ENCODE data around the gene SEM1.
A peak's percentile ranks its signal among the peaks of the same experiment; 100 is the strongest.
"Not testable (repeated sequence)": the region's sequence is repeated elsewhere in the genome, so short reads cannot be mapped to it uniquely, and the experiment has no call there.

SEM1 gene
- 22.6 to 65.4 (median 27.6) reads per million in 3 experiments for total RNA-seq

- DNase-seq: peak; percentile 36
Observed at GRCh38 chr7:96709381-96710228, at the start of gene SEM1. Gene SEM1, minus strand, starts transcription at chr7:96709846. Its CDS starts 83 bp downstream, at chr7:96709763.

DNA sequence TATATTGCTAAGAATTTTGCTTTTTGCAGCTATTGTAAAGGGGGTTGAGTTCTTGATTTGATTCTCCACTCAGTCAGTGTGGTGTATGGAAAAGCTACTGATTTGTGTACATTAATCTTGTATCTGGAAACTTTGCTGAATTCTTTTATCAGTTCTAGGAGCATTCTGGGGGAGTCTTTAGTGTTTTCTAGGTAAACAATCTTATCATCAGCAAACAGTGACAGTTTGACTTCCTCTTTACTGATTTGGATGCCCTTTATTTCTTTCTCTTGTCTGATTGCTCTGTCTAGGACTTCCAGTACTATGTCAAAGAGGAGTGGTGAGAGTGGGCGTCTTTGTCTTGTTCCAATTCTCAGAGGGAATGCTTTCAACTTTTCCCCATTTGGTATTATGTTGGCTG lies 48.2 kb upstream of the SEM1 start:
- not testable (repeated sequence) for DNase-seq

GRCh38 chr7:96747418-96747940 lies 37.8 kb upstream of the SEM1 start:
- no peak for DNase-seq

DNA sequence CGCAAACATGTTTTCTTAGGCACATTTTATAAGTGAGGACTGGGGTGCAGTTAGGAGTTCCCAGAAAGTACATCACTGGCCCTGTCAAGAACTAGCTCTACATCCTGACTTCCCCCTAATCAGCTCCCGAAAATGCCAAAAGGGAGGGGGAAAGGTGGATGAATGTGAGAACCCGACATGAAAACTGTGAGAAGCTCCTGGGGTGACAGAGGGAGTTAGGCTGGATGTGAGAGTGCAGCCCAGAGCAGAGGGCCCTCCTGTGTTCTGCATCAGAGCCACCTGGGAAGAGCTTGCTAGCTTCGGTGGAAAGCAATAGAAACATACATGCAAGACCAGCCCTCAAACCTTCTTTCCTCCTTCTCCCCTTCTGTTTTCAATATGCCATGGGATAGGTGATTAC lies 30.5 kb upstream of the SEM1 start:
- no peak for DNase-seq

DNA sequence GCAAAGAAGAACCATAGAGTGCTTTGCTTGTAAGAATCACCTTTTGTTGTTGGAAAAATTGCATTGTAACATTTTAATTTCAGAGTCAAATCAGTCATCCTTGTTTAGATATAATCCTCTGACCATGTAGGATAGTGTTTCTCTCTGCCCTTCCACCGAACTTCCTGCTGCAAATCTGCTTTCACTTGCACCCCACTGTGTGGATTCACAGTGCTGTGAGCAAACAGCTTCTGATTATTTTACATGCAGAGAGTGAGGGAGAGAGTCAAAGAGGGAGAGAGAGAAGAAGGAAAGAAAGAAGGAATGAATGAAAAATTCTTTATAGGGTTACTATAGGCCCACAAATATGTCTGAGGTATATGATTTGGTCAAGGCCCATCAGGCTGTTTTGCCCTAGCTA lies 30.0 kb upstream of the SEM1 start:
- no peak for DNase-seq

- no peak for DNase-seq
Observed at GRCh38 chr7:96739167-96739566, 29.5 kb upstream of the SEM1 start.

GRCh38 chr7:96738705-96739104 lies 29.1 kb upstream of the SEM1 start:
- no peak for DNase-seq

GRCh38 chr7:96737545-96738050 lies 28.0 kb upstream of the SEM1 start:
- no peak for DNase-seq

DNA sequence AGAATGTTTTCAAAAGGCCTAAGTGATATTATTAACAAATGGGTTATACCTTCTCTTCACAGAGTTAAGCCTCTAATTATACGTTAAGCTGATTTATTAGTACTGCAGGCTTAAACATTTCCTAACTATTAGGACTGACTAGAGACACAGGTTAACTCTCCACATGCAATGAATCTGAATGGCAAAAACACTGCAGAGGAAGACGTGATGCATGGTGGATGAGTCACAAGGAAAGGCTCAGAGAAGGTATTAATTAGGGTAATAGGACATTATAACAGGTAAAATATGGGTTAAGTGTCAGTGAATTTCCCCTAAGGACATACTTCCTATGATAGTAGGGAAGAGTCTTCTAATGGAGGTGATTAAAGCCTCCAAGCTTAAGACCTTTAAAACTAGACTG lies 24.7 kb upstream of the SEM1 start:
- DNase-seq: no peak

DNA sequence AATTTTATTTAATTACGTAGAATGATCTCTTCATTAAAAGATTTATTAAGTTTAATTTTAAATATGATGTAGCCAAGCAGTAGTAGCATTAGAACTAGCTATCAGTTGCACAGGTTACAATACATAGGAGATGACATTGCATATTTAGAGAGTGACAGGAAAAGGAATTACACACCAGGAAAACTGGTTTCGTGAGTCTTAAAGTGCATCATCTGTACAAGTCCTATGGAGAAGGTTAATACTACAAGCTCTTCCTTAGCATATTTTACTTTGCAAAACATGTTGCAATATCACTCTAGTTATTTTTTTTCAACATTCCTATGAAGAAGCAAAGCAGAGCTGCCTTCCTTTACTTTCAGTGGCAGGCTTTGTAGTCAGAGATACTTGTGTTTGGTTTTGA lies 20.2 kb upstream of the SEM1 start:
- no peak for DNase-seq

- no peak for DNase-seq
Observed at GRCh38 chr7:96728139-96728538, 18.5 kb upstream of the SEM1 start.

DNA sequence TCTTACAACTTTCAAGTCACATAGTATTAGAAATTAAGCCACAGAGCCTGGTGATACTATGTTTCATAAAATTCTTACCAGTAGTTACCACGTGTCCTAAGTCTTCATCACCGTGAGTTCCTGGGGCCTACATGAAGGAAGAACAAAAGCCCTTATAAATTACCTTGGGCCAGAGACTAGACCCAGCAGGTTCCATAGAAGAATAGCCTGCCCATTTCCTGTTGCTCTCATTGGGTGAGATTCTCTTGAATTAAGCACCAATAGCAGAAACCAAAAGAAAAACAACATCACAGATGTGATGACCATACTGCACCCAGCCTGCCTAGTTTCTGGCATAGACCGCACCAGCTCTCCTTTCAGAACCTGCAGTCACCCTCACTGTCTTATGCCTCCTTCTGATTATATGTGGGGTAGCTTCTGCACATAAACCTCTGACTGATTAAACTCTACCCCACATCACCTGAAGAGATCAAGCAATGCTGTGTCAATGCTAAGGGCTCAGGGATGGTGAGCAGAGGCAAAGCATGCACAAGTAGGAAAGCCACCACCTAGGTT lies 18.0 kb upstream of the SEM1 start:
- DNase-seq: no peak

- DNase-seq: no peak
Observed at GRCh38 chr7:96723622-96724021, 14.0 kb upstream of the SEM1 start.

- not testable (repeated sequence) for DNase-seq
Observed at GRCh38 chr7:96722928-96723327, 13.3 kb upstream of the SEM1 start.

DNA sequence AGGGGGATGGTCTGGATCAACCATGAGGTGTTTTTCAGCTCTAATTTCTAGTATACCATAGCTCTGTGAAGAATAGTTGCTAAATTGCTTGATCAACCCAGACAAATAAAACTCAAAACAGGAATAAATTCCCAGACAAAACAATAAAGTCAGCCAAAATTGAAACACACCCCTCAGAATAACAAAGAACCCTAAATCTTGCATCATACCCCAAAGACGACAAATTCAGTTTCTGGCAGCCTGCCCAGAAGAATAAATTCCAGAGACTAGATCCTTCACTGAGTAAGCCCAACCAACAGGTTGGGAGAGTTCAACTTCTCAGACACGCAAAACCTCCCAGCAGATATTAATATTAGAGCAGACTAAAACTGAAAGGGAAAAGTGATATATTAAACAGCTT lies 11.2 kb upstream of the SEM1 start:
- DNase-seq: no peak

GRCh38 chr7:96719164-96719563 lies 9.5 kb upstream of the SEM1 start:
- DNase-seq: no peak

- DNase-seq: no peak
Observed at GRCh38 chr7:96718107-96719003, 8.7 kb upstream of the SEM1 start.

- no peak for DNase-seq
Observed at GRCh38 chr7:96713037-96713436, 3.4 kb upstream of the SEM1 start.

DNA sequence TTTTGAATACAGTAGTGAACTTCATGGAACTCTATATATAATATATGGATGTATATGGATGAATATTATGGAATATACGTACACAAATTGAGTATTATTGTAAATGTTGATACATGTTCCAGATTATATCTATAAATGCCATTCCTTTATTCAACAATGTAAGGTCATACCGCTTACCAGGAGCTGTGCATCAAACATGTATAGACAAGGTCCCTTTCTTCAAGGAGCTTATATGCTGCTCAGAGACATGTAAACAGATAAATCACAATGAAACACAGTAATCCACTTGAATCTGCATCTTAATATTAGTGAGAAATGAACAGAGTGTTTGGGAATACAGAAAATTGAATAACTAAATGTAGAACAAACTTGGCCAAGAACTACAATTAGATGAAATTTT lies 898 bp upstream of the SEM1 start:
- DNase-seq: no peak

DNA sequence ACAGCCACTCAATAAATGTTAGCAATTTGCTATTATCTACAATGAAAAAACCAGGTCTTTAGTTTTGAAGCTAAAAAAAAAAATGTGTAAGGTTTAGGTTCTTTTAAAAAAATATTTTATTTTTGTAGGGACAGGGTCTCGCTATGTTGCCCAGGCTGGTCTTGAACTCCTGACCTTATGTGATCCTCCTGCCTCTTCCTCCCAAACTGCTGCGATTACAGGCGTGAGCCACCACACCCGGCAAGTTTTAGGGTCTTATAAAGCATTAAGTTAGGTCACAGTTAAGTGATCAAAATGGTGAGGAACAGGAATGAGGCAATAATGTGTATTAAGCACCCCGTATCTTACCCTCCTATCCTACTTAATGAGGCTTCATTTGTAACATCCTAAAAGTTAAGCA lies 774 bp downstream of the SEM1 start:
- no peak for DNase-seq

GRCh38 chr7:96707901-96708774 lies 1.5 kb downstream of the SEM1 start:
- no peak for DNase-seq

DNA sequence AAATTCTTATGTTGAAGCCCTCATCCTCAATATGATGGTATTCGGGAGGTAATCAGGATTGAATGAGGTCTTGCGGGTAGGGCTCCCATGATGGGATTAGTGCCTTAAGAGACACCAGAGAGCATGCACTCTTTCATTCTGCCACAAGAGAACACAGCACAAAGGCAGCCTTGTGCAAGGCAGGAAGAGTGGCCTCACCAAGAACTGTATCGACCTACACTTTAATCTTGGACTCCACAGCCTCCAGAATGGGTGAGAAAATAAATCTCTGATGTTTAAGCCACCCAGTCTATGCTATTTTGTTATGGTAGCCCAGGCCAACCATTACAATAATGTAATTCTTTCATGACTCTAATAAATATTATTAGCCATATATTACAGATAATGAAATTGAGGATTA lies 8.4 kb downstream of the SEM1 start:
- no peak for DNase-seq
